Measurements from ENCODE around the gene TRIM17.

Gene TRIM17

GRCh38 chr1:228366062-228366865 lies 50.4 kb downstream of the TRIM17 start:
- no peak for DNase-seq

DNA sequence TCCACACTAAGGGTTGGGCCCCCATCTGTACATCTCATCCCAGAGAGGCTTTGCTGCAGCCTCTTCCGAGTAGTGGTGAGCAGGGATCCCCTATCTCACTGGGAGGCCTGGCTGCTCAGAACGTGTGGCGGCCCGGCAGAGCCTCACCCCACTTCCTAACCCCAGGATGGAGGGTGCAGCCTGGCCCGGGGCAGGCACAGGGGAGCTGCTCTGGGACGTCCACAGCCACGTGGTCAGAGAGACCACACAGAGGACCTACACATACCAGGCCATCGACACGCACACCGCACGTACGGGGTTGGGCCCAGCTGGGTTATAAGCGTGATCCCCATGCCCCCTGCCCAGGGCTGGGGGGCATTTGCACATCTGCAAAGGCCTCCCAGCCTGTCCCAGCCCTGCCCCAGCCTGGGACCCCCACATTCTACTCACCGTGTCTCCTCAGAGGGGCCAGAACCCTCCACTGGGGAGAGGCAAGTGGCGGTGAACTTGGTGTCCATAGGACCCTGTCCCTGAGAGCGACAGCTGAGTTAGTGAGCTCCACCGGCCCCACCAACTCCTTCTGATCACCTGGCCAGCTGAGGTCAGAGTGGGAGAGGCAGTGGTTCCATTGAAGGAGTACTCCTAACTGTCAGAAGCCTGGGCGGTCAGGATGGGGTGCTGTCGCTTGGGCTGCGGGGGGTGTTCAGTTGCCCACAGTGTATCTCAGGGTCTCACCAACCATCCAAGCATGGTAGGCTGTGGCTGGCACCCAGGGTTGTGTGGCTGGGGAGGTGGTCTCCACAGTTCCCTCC lies 51.2 kb downstream of the TRIM17 start:
- DNase-seq, result no peak

- no peak for DNase-seq
Measured at GRCh38 chr1:228364706-228365213, 51.9 kb downstream of the TRIM17 start.

DNA sequence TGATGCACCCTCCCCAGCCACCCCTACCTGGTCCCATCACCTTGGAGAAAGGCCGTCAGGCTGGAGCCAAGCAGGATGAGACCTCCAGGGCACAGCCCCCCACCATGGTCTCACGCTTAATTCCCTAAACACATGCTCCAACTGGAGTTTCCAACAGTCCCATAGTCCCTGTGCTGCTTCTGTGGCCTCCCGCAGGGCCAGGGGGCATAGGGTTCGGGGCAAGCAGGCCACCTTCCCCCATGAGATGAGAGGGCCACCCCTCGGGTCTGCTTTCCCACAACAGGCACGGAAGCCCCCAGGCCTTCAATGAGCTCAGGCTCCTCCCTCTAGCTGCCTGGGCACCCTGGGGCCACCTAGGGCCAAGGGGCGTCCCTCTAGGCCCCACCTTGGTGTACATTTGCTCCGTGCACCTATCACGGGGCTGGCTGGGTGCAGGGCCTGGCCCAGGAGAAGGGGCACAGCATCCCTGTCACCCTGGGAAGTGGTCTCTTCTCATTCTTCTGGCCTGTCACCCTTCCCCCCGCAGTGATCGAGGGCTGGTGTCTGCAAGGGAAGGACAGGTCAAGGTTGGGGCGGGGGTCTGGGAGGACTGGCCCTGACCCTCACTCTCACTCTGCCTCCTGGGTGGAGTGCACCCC lies 52.5 kb downstream of the TRIM17 start:
- DNase-seq, result no peak

- DNase-seq, result no peak
Measured at GRCh38 chr1:228363686-228364067, 53.0 kb downstream of the TRIM17 start.

DNA sequence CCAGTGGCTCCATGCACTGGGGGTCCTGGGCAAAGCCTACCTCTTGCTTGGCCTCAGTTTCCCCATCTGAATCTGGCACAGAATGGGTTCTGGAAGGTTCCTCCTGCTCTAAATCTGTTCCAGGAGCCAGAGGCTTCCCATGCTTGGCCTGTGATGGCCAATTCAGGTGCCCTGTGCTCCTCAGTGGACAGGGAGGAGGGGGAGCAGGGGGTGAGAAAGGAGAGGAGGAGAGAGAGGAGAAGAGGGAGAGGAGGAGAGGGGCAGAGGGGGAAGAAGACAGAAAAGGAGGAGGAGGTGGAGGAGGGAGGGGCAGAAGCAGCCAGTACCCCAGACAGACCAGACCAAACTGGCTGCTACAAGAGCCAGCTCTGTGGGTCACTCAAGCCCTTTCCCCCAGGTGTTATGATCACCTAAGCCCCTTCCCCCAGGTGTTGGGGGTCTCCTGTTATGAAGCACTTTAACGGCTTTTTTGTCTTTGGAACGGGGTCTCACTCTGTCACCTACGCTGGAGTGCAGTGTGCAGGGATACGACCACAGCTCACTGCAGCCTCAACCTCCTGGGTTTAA lies 53.7 kb downstream of the TRIM17 start:
- no peak for DNase-seq

DNA sequence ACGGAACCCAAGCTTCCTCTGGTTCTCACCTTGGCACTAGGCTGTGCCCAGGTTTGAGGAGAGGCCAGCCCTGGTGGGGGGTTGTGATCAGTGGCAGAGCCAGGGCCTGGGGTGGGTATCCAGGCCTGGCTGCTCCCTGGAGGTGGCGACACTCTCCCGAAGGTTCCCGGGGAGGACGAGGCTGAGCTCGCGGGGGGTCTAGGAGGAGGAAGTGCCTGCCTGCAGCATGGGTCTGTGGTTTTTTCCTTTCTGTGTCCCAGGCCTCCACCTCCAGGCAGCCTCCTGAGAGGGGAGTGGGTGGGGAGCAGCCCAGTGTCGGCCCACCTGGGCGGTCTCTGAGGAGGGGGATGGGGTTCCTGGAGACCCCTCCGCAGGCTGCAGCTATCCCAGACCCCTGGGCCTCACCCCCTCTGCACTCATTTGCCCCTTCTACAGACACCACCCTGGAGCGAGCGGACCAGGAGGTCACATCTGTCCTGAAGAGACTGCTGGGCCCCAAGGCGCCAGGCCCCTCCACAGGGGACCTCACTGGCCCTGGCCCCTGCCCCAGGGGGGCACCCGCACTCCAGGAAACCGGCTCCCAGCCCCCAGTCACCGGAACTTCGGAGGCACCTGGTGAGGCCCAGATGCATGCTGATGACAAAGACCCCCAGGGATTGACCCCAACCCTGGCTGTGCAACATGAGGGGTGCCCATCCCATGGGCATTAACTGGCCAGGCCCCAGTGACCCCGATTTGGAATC lies 54.3 kb downstream of the TRIM17 start:
- no peak for DNase-seq

- no peak for DNase-seq
Measured at GRCh38 chr1:228361314-228362140, 55.1 kb downstream of the TRIM17 start.

GRCh38 chr1:228360533-228361313 lies 55.9 kb downstream of the TRIM17 start:
- no peak for DNase-seq

- DNase-seq, result no peak
Measured at GRCh38 chr1:228359613-228360532, 56.8 kb downstream of the TRIM17 start.

- no peak for DNase-seq
Measured at GRCh38 chr1:228358764-228359612, 57.7 kb downstream of the TRIM17 start.

DNA sequence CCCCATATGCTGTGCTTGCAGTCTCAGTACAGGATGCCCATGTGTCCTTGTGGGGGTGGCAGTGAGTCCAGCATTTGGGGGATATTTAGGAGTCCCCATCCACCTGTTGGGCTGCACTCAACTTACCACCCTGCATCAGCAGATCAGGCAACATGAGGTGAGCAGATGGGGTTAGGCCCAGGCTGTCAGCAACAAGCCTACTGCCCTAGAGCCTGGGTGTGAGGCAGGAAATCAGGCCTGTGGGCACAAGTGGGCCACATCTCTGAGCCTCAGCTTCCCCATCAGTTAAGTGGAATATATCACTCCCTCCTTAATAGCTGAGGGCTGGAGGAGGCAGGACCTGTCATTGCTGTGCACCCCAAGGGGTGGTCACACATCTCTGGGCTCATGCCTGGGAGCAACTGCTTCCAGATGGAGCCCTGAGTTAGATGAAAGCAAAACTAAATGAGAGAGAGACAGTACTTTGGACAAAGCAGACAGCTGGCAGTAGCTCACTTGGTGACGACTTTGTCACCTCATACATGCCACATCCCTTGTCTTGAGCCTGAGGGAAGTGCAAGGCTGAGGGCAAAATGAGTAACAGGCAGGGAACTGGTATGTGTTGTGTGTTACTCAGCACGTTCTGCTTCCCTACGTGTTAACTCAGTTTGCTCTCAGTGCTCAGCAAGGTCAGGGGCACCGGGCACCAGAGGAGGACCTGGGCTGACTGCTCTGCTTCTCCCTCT lies 58.5 kb downstream of the TRIM17 start:
- DNase-seq, result no peak
